Measurements from ENCODE around the gene MAGI2. TPM values are rescaled to one million over a fixed set of nuclear protein-coding genes. Genes with fewer than 3 reads are reported as not detected.

Gene MAGI2
- total RNA-seq, 1 experiment from 2014 or later = 0.25 TPM

DNA sequence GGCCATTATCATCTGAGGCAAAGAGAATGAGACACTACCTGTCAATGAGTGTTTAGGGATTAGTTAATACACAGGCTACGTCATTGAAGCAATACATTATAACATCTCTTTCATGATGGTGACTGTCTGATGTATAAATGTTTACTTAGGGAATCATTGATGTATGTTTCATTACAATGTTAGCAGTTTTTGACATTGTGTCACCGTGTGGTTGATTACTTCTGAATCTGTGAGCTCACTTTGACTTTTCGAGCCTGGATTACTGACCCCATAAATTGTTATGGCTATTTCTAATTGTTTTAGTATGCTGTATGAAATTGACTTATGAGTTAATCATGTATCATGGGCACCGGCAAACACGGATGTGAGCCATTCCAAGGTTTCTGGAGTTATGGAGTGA, 494.0 kb downstream of the MAGI2 start:
- peaks cover 7% of the 10 kb centered on the region for H3K27me3 Mint-ChIP-seq (ENCODE audit: insufficient read depth, unreplicated experiment)
- no peak overlapping the region for H3K4me3 Mint-ChIP-seq (ENCODE audit: unreplicated experiment)
- ChIA-PET CTCF (no interaction called here), POLR2A (no interaction called here)
- TF ChIP-seq, protein P1, sequence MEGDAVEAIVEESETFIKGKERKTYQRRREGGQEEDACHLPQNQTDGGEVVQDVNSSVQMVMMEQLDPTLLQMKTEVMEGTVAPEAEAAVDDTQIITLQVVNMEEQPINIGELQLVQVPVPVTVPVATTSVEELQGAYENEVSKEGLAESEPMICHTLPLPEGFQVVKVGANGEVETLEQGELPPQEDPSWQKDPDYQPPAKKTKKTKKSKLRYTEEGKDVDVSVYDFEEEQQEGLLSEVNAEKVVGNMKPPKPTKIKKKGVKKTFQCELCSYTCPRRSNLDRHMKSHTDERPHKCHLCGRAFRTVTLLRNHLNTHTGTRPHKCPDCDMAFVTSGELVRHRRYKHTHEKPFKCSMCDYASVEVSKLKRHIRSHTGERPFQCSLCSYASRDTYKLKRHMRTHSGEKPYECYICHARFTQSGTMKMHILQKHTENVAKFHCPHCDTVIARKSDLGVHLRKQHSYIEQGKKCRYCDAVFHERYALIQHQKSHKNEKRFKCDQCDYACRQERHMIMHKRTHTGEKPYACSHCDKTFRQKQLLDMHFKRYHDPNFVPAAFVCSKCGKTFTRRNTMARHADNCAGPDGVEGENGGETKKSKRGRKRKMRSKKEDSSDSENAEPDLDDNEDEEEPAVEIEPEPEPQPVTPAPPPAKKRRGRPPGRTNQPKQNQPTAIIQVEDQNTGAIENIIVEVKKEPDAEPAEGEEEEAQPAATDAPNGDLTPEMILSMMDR (IDR thresholded peaks at IDR 0.05; ENCODE audit: insufficient read depth in 1 of 2, low read depth in 1 of 2, low read length in 1 of 2, severe bottlenecking in 1 of 2, unreplicated experiment in 1 of 2) = no peak
- H3K4me3 ChIP-seq (ENCODE audit: low read depth, low read length) = no peak overlapping the region
- no TSS peak for BruUV-seq (replicated peaks)
- H3K9me3 Mint-ChIP-seq (ENCODE audit: unreplicated experiment) = no peaks in the 10 kb centered on the region
- H3K27ac Mint-ChIP-seq (ENCODE audit: unreplicated experiment) = no peak overlapping the region
- no peaks in the 10 kb centered on the region for H3K4me1 Mint-ChIP-seq (ENCODE audit: low read depth, unreplicated experiment)
- H3K9me3 ChIP-seq = no peaks in the 10 kb centered on the region
- intact Hi-C loops (cut with micrococcal nuclease; ENCODE audit: unreplicated experiment) = no loop called here
- no peaks in the 10 kb centered on the region for H3K27me3 ChIP-seq (replicated peaks; ENCODE audit: control insufficient read depth, insufficient read depth, low read length)
- DNase-seq = no peak
- no peaks in the 10 kb centered on the region for H3K36me3 Mint-ChIP-seq (ENCODE audit: insufficient read depth, unreplicated experiment)
- no peaks in the 10 kb centered on the region for H3K4me1 ChIP-seq
- H3K36me3 ChIP-seq (ENCODE audit: control insufficient read depth, insufficient read depth, low read length) = no peaks in the 10 kb centered on the region

DNA sequence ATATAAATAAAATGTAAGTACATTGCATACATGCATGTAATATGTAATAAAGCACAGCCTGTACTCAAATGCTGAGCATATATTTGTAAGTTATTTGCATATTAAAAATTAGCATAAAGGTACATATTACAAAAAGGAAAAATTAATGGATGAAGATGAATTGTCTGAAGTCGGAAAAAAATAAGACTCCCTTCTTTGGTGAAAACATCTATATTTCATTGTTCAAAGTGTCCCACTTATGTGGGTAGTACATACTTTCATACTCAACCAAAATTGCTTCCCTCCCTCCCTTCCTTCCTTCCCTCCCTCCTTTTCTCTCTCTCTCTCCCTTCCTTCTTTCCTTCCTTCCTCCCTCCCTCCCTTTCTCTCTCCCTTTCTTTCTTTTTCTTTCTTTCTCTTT, 498.1 kb downstream of the MAGI2 start:
- H3K4me1 ChIP-seq = no peaks in the 10 kb centered on the region
- H3K36me3 ChIP-seq (ENCODE audit: control insufficient read depth, insufficient read depth, low read length) = no peaks in the 10 kb centered on the region
- no peaks in the 10 kb centered on the region for H3K27me3 ChIP-seq (replicated peaks; ENCODE audit: control insufficient read depth, insufficient read depth, low read length)
- no peak overlapping the region for H3K4me3 ChIP-seq (ENCODE audit: low read depth, low read length)
- no peak overlapping the region for H3K4me3 Mint-ChIP-seq (ENCODE audit: unreplicated experiment)
- ChIA-PET POLR2A (no interaction called here), CTCF (no interaction called here)
- no peaks in the 10 kb centered on the region for H3K4me1 Mint-ChIP-seq (ENCODE audit: low read depth, unreplicated experiment)
- no peak overlapping the region for H3K27ac Mint-ChIP-seq (ENCODE audit: unreplicated experiment)
- no peaks in the 10 kb centered on the region for H3K9me3 Mint-ChIP-seq (ENCODE audit: unreplicated experiment)
- TF ChIP-seq, protein P1 (IDR thresholded peaks at IDR 0.05; ENCODE audit: insufficient read depth in 1 of 2, low read depth in 1 of 2, low read length in 1 of 2, severe bottlenecking in 1 of 2, unreplicated experiment in 1 of 2) = no peak
- DNase-seq = no peak
- H3K36me3 Mint-ChIP-seq (ENCODE audit: insufficient read depth, unreplicated experiment) = no peaks in the 10 kb centered on the region
- intact Hi-C loops (cut with micrococcal nuclease; ENCODE audit: unreplicated experiment) = no loop called here
- peaks cover 10% of the 10 kb centered on the region for H3K27me3 Mint-ChIP-seq (ENCODE audit: insufficient read depth, unreplicated experiment)
- no peaks in the 10 kb centered on the region for H3K9me3 ChIP-seq
- BruUV-seq (replicated peaks) = no TSS peak

DNA sequence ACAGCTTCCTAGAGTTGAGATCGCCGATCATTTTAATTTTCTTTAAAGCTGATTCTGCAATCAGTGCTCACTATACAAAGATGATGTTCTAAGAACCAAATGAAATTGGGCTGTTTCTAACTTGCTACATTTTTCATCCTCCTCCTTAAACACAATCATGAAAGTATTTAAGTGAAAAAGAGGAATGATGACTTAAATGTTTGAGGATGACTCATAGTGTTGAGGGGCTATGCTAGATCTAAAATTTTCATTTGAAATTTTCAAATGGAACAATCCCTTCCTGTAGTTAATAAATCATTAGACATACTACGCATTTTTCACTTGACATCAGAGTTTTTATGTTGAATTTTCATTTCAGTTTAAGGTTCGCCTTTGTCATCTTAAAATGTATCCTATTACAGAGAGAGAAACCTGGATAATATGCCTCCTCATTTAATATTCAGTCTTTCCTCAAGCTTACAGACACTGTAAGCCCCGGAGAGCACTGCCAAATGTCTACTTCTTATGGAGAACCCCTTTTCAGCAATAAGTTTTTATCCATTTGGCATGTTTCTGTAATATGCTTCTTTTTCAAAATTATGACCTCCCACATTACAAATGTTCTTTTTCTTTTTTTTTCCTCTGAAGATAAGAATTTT, 499.6 kb downstream of the MAGI2 start:
- BruUV-seq (replicated peaks) = no TSS peak
- Mint-ChIP-seq H3K4me3 (ENCODE audit: unreplicated experiment) (no peak overlapping the region), H3K27me3 (ENCODE audit: insufficient read depth, unreplicated experiment) (peaks cover 12% of the 10 kb centered on the region), H3K9me3 (ENCODE audit: unreplicated experiment) (no peaks in the 10 kb centered on the region), H3K4me1 (ENCODE audit: low read depth, unreplicated experiment) (no peaks in the 10 kb centered on the region), H3K36me3 (ENCODE audit: insufficient read depth, unreplicated experiment) (no peaks in the 10 kb centered on the region), H3K27ac (ENCODE audit: unreplicated experiment) (no peak overlapping the region)
- no peak overlapping the region for H3K4me3 ChIP-seq (ENCODE audit: low read depth, low read length)
- POLR2A ChIA-PET = no interaction called here
- DNase-seq = no peak
- CTCF ChIA-PET = no interaction called here
- H3K27me3 ChIP-seq (replicated peaks; ENCODE audit: control insufficient read depth, insufficient read depth, low read length) = no peaks in the 10 kb centered on the region
- no peaks in the 10 kb centered on the region for H3K4me1 ChIP-seq
- H3K9me3 ChIP-seq = no peaks in the 10 kb centered on the region
- H3K36me3 ChIP-seq (ENCODE audit: control insufficient read depth, insufficient read depth, low read length) = no peaks in the 10 kb centered on the region
- intact Hi-C loops (cut with micrococcal nuclease; ENCODE audit: unreplicated experiment) = loop anchor here (5.0 kb wide), 1 partner anchor 223 kb away; no protein-coding TSS in a partner anchor
- TF ChIP-seq, protein P1 (IDR thresholded peaks at IDR 0.05; ENCODE audit: insufficient read depth in 1 of 2, low read depth in 1 of 2, low read length in 1 of 2, severe bottlenecking in 1 of 2, unreplicated experiment in 1 of 2) = no peak
